Measurements from ENCODE around the gene C10orf143. TPM values are rescaled to one million over a fixed set of nuclear protein-coding genes. Genes with fewer than 3 reads are reported as not detected.

Gene C10orf143
- total RNA-seq, 1 donor from 2014 or later: 4.7 TPM

DNA sequence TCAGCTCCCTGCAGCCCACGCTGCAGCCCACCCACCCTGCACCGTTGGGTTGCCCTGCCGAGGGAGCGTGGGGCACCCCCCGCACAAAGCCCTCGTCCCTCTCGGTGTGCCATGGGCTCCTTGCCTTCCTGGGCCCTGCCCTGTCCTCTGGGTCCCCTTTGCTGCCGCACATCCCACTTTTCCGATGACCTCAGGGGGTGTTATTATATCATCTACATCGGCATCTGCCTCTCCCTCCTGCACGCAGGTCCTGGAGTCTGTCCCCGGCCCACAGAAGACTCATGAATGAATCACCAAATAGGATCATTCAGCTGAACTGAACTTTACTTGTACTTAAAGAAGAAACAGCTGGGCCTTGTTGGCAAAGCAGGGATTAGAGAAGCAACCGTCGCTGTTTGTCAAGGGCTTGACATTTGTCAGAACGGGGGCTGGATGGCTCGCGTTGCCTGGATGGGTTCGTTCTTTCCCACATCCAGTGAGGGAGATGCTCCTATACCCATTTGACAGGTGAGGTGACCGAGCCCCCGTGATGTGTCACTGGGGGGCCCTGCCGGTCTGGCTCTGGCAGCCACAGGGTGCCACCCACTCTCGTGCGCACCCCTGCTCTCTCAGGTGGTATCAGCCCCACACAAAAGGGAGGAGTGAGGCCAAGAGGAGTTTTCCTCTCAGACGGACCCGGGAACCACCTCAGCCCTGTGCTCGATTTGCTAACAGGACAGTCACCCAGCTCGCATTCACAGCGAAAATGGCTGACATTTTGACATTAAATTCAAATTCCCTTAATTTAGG, 87.9 kb downstream of the C10orf143 start:
- DNase-seq (ENCODE audit: low read depth): no peak
- H3K4me3 ChIP-seq (ENCODE audit: low read depth, low read length): no peak overlapping the region
- no peak for TF ChIP-seq CTCF (conservative IDR thresholded peaks at IDR 0.05; ENCODE audit: low read depth, low read length)

DNA sequence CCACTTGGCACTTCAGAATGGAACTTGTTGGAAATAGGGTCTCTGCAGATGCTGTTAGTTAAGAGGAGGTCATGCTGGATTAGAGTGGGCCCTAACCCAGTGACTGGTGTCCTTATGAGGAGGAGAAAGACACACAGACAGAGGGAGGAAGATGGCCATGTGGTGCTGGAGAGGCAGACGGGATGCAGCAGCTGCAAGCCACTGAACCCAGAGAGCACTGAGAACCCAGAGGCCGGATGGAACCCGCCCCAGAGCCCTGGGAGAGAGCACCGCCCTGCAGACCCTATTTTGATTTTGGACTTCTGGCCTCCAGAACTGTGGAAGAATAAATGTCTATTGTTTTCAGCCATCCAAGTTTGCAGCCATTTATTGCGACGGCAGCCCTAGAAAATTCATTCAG, 88.5 kb downstream of the C10orf143 start:
- TF ChIP-seq CTCF (conservative IDR thresholded peaks at IDR 0.05; ENCODE audit: low read depth, low read length): no peak
- no peak overlapping the region for H3K4me3 ChIP-seq (ENCODE audit: low read depth, low read length)
- no peak for DNase-seq (ENCODE audit: low read depth)

DNA sequence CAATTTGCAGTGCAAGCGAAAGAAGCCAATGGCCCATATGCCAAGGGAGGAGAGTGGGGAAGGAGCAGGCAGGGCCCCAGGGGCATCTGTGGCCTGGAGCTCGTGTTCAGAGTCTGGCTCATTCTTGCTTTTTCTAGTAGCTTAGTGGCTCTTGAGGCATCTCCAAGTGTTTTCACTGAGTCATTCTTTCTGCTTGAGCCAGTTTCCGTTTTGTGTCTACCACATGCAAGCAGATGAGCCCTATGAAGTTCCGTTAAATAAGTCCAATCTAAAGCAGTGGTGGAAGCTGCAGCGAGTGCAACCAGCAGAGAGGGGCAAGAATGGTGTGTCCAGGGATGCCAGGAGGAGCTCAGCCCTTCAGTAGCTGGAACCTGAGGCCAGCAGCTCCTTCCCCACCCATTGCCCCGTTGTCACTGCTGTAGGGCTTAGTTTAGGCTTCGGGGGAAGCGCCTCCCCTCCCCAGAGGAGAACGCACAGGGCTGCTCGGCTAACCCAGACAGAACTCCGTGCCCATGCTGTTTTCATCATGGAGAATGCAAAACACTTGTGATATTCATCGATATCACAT, 89.2 kb downstream of the C10orf143 start:
- no peak overlapping the region for H3K4me3 ChIP-seq (ENCODE audit: low read depth, low read length)
- TF ChIP-seq CTCF (conservative IDR thresholded peaks at IDR 0.05; ENCODE audit: low read depth, low read length): no peak
- DNase-seq (ENCODE audit: low read depth): no peak

DNA sequence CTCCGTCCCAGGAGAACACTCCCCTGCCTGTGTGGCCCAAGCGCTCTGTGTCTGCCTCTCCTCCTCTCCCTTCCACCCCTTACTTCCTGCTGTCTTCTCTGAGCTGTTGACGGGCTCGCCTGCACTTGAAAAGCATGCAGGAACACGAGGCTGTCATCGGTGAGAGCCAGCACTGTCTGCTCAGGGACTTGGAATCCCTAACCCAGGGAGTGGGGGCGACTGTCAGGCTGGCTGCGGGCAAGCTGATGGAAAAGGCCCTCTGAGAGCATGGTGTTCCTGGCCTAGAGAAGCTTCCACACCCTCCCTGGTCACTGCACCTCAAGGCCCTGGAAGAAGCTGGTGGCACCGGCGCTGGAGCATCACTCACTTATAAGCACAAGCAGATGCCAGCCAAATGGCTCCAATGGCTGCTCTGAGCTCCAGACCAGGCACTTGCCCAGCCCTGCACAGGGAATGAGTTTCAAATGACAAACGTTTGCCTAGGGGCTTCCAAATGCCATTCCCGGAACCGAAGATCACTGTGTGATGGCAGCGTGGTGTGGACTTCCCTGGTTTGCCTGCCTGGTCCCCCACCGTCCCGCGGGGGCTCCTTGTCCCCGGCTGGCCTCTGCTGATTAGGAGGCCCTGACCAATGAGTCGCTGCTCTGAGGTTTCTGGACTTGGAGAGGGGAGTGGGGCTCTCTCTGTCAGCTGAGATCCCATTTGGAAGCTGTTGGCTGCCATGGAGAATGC, 89.8 kb downstream of the C10orf143 start:
- no peak for TF ChIP-seq CTCF (conservative IDR thresholded peaks at IDR 0.05; ENCODE audit: low read depth, low read length)
- no peak for DNase-seq (ENCODE audit: low read depth)
- H3K4me3 ChIP-seq (ENCODE audit: low read depth, low read length): no peak overlapping the region

DNA sequence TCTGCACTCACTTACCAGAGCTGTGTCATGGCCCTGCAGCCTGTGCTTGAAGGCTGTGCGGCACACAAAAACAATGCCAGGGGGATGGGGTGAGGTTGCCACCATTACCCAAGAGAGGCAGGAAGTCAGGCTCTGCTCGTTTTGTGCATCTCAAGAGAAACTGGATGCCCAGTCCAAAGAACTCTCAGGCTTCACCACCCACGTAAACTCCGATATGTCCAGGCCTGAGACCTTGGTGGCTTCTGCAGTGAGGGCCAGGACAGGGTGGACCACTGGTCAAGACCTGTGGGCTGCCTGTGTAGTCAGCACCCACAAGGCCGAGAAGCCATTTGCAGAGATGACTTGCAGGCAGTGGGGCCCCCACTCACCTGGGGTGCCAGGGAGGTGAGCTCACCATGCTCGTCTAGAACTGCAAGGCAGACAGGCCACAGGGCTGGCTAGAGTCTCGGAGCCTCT, 91.9 kb downstream of the C10orf143 start:
- TF ChIP-seq CTCF (conservative IDR thresholded peaks at IDR 0.05; ENCODE audit: low read depth, low read length): no peak
- DNase-seq (ENCODE audit: low read depth): no peak
- H3K4me3 ChIP-seq (ENCODE audit: low read depth, low read length): no peak overlapping the region

DNA sequence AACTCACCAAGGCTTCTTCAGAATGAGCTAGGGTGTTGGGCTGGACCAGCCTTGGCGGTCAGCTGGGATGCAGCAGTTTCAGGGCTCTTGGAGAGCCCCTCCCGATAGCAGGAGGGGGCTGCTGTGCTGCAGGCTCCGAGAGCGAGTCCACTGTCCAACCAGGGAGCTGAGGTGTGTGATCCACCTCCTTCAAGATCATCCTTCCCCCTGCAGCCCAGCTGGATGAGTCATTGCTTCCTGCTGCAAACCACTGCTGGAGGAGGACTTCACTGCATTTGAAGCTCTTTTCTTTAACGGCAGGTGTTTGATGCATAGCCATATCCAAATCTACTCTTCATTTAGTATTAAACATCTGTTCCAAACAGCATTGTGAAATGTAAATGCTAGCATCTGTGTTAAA, 92.4 kb downstream of the C10orf143 start:
- H3K4me3 ChIP-seq (ENCODE audit: low read depth, low read length): no peak overlapping the region
- TF ChIP-seq CTCF (conservative IDR thresholded peaks at IDR 0.05; ENCODE audit: low read depth, low read length): no peak
- DNase-seq (ENCODE audit: low read depth): no peak
